Smooth muscle cell of the coronary artery (primary cell): ENCODE data around the gene PACRG. TPM values are rescaled to one million over a fixed set of nuclear protein-coding genes. Genes with fewer than 3 reads are reported as not detected.

ENCODE experiments used
- total RNA-seq: library from RNA; depleted of rRNA; stranded (reverse); fragments of >200 nt; gene quantifications from 2 replicates; pipeline ENCODE4 v1.2.3, GENCODE V29; 2014; ENCODE audit warnings: low replicate concordance

PACRG gene
- 0.59 TPM in 1 of 2 replicates, not detected in the other for total RNA-seq

DNA sequence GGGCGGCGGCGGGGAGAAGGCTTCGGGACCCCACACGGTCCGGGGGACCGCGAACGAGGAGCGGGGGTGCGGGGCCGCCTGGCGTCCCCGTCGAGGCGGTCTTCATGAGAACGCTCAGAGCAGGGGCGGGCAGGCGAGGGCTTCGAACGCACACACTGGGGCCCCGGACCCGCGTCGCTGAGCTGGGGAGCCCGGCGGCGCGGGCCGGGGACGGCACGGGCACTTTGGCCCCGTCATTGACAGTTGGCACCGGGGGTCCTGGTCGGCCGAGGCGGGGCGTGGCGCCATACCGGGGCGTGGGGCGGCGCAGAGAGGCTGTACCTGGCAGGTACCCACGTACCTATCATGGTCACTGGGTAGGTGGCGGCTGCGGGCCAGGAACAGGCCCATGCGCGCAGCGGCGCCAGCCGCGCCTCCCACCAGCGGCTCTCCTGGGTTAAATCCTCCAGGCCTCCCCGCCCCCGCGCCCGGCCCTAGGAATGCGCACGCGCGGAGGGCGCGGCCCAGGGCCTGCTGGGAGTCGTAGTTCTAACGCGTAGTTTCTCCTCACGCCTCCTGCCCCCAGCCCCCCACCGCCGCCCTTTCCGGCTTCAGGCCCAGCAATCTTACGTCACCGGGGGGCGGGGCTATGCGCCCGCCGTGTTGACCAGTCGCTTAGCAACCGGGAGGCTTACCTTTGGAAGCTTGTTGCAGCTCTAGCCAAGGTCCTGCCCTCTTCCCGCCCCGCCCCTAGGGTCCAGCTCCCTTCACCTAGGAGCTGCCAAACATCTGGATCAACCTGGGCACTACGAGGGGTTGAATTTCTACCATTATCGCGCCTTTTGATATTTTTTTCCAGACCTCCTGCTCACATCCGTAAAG, at the start of gene PACRG, which contains the start of gene PRKN:
PACRG (plus strand) TSS at position 653 of the 861 bp plus-strand sequence.
PRKN (minus strand) TSS at position 445 of the 861 bp plus-strand sequence.

Other genes starting within 250 kb of the PACRG start
- gene PRKN, start 208 bp upstream of the PACRG start, total RNA-seq, result 1.7 and 3.9 TPM in 2 replicates